ENCODE data around the gene NEURL1B. TPM values are rescaled to one million over a fixed set of nuclear protein-coding genes. Genes with fewer than 3 reads are reported as not detected.

Gene NEURL1B
- total and polyA plus RNA-seq, 2 experiments from 2014 or later = 0.65 to 5.8 TPM

DNA sequence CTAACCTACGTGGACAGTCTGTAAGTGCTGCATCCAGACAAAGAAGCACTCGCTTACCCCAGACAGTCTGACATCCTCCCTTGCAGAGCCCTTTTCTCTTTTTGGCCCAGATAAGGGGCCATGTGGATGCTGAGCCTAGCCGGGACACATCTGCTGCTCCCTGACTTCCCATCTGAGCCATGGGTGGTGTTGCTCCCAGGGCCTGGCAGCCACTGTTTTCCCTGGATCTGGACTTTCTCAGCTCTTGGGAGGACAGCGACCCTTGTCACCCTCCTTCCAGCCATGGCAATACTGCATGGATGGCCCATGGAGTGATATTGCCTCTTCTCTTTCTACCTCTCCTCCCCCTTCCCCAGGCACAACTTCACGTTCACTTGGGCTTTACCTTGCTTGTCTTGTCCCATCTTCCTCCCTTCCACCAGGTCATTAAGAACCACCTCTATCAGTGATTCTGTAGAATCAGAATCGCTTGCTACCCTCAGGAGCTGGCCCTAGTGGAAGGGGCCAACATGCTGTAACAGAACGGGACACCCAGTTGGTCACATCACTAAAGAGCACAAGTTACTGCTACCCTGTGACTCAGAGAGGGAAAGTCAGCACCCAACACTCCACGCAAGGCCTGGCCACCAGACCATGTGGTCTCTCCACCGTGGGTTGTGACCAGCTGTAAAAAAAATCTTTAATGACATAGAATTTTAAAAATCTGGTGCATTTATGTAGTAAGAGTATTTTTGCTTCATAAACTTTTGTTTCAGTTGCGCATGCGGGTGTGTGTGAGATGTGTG is 4.4 kb downstream of the NEURL1B start:
- no peak for DNase-seq (ENCODE audit: low spot score)
- Histone ChIP-seq H3K79me2 (no peaks in the 10 kb centered on the region), H3K9me3 (ENCODE audit: low read depth) (no peaks in the 10 kb centered on the region), H4K20me1 (ENCODE audit: insufficient read depth, poor library complexity, severe bottlenecking) (no peaks in the 10 kb centered on the region), H3K36me3 (replicated peaks; ENCODE audit: insufficient read depth, low read depth) (no peaks in the 10 kb centered on the region), H3K4me2 (no peak overlapping the region), H3K4me3 (no peak overlapping the region), H2AFZ (no peak overlapping the region), H3K4me1 (ENCODE audit: insufficient read depth) (peaks cover 16% of the 10 kb centered on the region), H3K9me2 (replicated peaks; ENCODE audit: insufficient read depth) (no peaks in the 10 kb centered on the region), H3K27me3 (no peaks in the 10 kb centered on the region), H3K27ac (no peak overlapping the region)
- 85% methylated on average over 11 of the region's 11 CpGs for WGBS (ENCODE audit: low lambda C conversion rate, missing lambda C conversion rate)
- TF ChIP-seq EZH2 (IDR thresholded peaks at IDR 0.05; ENCODE audit: borderline replicate concordance) (no peak), EZH2phosphoT487 (IDR thresholded peaks at IDR 0.05; ENCODE audit: low read depth, severe bottlenecking, unreplicated experiment) (no peak), CTCF (IDR thresholded peaks at IDR 0.05; ENCODE audit: poor library complexity) (no peak)

DNA sequence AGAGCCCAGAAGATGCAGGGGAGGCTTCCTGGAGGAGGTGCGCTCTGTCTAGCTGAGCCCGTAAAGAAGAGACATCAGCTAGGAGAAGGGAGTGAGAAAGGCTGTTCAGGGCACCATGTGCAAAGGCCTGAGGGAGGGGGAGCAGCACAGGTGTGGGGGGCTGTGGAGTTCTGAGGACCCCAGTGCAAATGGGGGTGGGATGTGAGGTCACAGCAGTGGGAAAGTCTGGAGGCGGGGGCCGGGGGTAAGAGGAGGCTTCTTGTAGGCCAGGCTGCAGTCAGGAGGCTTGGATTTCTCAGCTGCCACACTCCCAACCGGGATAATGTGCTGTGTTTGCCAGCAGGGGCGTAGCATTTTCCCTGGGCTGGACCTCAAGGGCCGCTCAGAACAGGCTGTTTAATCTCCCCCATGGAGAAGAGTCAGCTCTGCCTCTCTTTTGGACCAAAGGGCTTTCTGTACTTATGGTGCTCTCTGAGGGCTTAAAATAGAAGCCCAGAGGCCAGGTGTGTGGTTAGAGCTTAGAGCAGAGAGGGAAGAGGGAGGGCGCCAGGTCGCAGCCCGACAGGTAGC is 5.7 kb downstream of the NEURL1B start:
- no peaks in the 10 kb centered on the region for H3K9me2 ChIP-seq (replicated peaks; ENCODE audit: insufficient read depth)
- no peaks in the 10 kb centered on the region for H3K36me3 ChIP-seq (replicated peaks; ENCODE audit: insufficient read depth, low read depth)
- H3K4me2 ChIP-seq = no peak overlapping the region
- no peaks in the 10 kb centered on the region for H3K79me2 ChIP-seq
- 73% methylated on average over 9 of the region's 10 CpGs for WGBS (ENCODE audit: low lambda C conversion rate, missing lambda C conversion rate)
- no peak overlapping the region for H3K27ac ChIP-seq
- H3K4me3 ChIP-seq = no peak overlapping the region
- no peaks in the 10 kb centered on the region for H4K20me1 ChIP-seq (ENCODE audit: insufficient read depth, poor library complexity, severe bottlenecking)
- H3K27me3 ChIP-seq = no peaks in the 10 kb centered on the region
- H3K9me3 ChIP-seq (ENCODE audit: low read depth) = no peaks in the 10 kb centered on the region
- peaks cover 13% of the 10 kb centered on the region for H3K4me1 ChIP-seq (ENCODE audit: insufficient read depth)
- no peak overlapping the region for H2AFZ ChIP-seq
- TF ChIP-seq EZH2 (IDR thresholded peaks at IDR 0.05; ENCODE audit: borderline replicate concordance) (no peak), CTCF (IDR thresholded peaks at IDR 0.05; ENCODE audit: poor library complexity) (peak; percentile 23)
- peak; percentile 55 for DNase-seq (ENCODE audit: low spot score)

GRCh38 chr5:172647352-172648012 is 6.4 kb downstream of the NEURL1B start:
- H3K27ac ChIP-seq = peak overlapping the region; percentile 34

More at GRCh38 chr5:172647352-172648012, 6.4 kb downstream of the NEURL1B start:
- Histone ChIP-seq H3K9me3 (ENCODE audit: low read depth) (no peaks in the 10 kb centered on the region), H2AFZ (no peak overlapping the region), H3K4me2 (no peak overlapping the region), H4K20me1 (ENCODE audit: insufficient read depth, poor library complexity, severe bottlenecking) (no peaks in the 10 kb centered on the region), H3K36me3 (replicated peaks; ENCODE audit: insufficient read depth, low read depth) (no peaks in the 10 kb centered on the region), H3K79me2 (no peaks in the 10 kb centered on the region), H3K4me3 (no peak overlapping the region), H3K4me1 (ENCODE audit: insufficient read depth) (peaks cover 13% of the 10 kb centered on the region), H3K9me2 (replicated peaks; ENCODE audit: insufficient read depth) (no peaks in the 10 kb centered on the region), H3K27me3 (no peaks in the 10 kb centered on the region)
- 78% methylated on average over 11 of the region's 11 CpGs for WGBS (ENCODE audit: low lambda C conversion rate, missing lambda C conversion rate)
- no peak for DNase-seq (ENCODE audit: low spot score)
- no peak for TF ChIP-seq CTCF (IDR thresholded peaks at IDR 0.05; ENCODE audit: poor library complexity)
- no peak for TF ChIP-seq EZH2 (IDR thresholded peaks at IDR 0.05; ENCODE audit: borderline replicate concordance)
- TF ChIP-seq EZH2phosphoT487 (IDR thresholded peaks at IDR 0.05; ENCODE audit: low read depth, severe bottlenecking, unreplicated experiment) = no peak

Measured in hepatocyte (in vitro differentiated cells).